HUES48 (cell line): ENCODE results near the gene IL12RB1.

Experiments
- H3K27ac ChIP-seq: one replicate; pipeline ENCODE4 v1.7.0; 2013; ENCODE audit warnings: low read depth, low read length, inconsistent platforms
- H3K27me3 ChIP-seq: 2 replicates; pipeline ENCODE4 v1.6.1; 2013; ENCODE audit warnings: mild to moderate bottlenecking, low read length; ENCODE audit not compliant: control insufficient read depth, insufficient read depth
- H3K36me3 ChIP-seq: 2 replicates; pipeline ENCODE4 v1.6.1; 2013; ENCODE audit warnings: low read length; ENCODE audit not compliant: control insufficient read depth, insufficient read depth
- H3K4me1 ChIP-seq: 2 replicates; pipeline ENCODE4 v1.6.1; 2013; ENCODE audit warnings: mild to moderate bottlenecking, low read length; ENCODE audit not compliant: control insufficient read depth, insufficient read depth
- H3K4me3 ChIP-seq: 2 replicates; pipeline ENCODE4 v1.5.1; 2013; ENCODE audit warnings: mild to moderate bottlenecking, low read depth, low read length
- H3K9ac ChIP-seq: 2 replicates; pipeline ENCODE4 v1.6.1; 2013; ENCODE audit warnings: mild to moderate bottlenecking, low read depth, low read length, moderate library complexity
- H3K9me3 ChIP-seq: 2 replicates; pipeline ENCODE4 v1.6.1; 2013; ENCODE audit warnings: low read length; ENCODE audit not compliant: control insufficient read depth, insufficient read depth

IL12RB1 gene

GRCh38 chr19:18121166-18121565 is 34.4 kb upstream of the IL12RB1 start:
- no peak overlapping the region for H3K9ac ChIP-seq
- no peaks in the 10 kb centered on the region for H3K27me3 ChIP-seq
- H3K4me1 ChIP-seq, result peaks cover 4% of the 10 kb centered on the region; the same call in 1 of the 2 replicates
- H3K27ac ChIP-seq, result no peak overlapping the region
- H3K9me3 ChIP-seq, result no peaks in the 10 kb centered on the region
- no peak overlapping the region for H3K4me3 ChIP-seq
- H3K36me3 ChIP-seq, result peaks cover 19% of the 10 kb centered on the region

DNA sequence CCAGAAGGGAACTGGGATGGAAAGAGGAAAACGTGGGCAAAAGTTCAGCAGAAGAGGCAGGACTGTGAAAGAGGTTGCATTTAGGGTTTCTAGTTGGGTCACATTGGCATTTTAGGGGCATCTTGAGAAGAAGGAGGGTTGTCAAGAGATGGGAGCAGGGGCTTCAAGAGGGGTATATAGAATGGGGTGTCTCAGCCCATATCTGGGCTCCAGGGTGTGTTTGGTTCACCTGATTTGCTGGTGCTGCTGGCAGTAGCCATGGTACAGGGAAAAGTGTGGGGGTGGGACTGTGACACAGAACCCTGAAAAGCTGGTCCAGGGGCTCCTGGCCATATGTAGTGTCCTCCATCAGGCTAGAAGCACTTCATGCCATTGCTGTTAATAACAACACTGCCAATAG is 33.4 kb upstream of the IL12RB1 start:
- Histone ChIP-seq H3K4me1 (peaks cover 4% of the 10 kb centered on the region; the same call in 1 of the 2 replicates), H3K36me3 (peaks cover 16% of the 10 kb centered on the region), H3K27me3 (no peaks in the 10 kb centered on the region), H3K27ac (no peak overlapping the region), H3K4me3 (no peak overlapping the region), H3K9ac (no peak overlapping the region), H3K9me3 (no peaks in the 10 kb centered on the region)

GRCh38 chr19:18119717-18120105 is 33.0 kb upstream of the IL12RB1 start:
- Histone ChIP-seq H3K36me3 (peaks cover 16% of the 10 kb centered on the region), H3K9ac (no peak overlapping the region), H3K4me1 (peaks cover 4% of the 10 kb centered on the region; the same call in 1 of the 2 replicates), H3K9me3 (no peaks in the 10 kb centered on the region), H3K27me3 (no peaks in the 10 kb centered on the region), H3K27ac (no peak overlapping the region), H3K4me3 (no peak overlapping the region)

DNA sequence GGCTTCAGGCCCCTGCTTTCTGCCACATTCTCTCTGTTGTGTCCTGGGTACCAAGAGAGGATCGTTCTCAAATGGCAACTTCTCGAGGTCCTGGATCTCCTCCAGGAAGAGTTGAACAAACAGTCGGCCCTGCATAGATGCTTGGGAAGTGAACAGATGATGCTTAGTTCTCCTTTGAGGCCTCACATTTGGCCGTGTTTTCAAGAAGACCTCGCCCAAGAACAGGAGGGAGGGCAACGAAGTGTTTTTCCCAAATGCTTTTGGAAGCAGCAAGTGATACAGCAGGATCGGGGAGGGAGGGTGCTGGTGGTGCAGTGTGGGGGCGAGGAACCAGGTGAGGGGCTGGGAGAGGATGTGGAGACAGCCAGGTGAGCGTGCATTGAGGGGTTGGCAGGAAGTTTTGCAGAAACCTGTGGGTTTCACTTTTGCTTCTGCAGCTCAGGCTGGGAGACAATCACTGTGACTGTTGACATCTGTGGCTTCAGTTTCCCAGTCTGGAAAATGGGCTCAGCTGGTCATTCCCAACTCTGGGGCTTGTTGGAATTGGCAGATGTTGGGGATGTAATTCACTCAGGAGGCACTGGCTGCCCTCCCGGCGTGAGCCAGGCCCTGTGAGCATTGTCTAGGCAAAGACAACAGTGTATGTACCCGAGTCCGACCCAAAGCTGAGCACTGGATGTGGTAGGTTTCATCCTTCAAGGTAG is 32.4 kb upstream of the IL12RB1 start:
- Histone ChIP-seq H3K4me1 (peaks cover 4% of the 10 kb centered on the region; the same call in 1 of the 2 replicates), H3K4me3 (no peak overlapping the region), H3K9ac (no peak overlapping the region), H3K9me3 (no peaks in the 10 kb centered on the region), H3K27ac (no peak overlapping the region), H3K27me3 (no peaks in the 10 kb centered on the region), H3K36me3 (peaks cover 11% of the 10 kb centered on the region)

DNA sequence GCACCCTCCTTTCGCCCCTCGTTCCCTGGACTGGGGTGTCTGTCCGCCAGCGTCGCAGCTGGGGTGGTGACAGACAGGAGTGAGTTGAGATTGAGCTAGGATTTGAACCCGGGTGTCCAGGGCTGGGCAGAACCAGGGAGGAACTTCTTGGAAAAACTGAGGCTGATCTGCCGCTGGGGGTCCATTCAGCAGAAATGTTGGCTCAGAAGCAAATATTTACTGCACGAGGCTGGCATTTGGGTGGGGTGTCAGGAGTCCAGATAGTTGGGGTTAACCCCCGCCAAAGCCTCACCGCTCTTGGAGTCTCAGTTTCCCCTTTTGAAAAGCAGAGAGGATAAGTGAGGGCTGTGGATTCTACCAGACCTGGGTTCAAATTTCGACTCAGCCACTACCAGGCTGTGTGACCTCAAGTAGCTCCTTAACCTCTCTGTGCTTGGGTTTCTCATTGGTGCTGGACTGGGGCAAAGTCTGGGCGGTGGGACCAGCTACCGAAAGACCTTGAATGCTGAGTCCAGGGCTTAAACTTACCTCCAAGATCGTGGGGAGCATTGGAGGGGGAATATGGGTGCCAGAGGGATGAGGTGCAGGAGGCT is 31.8 kb upstream of the IL12RB1 start:
- H3K4me1 ChIP-seq, result peaks cover 4% of the 10 kb centered on the region; the same call in 1 of the 2 replicates
- no peaks in the 10 kb centered on the region for H3K27me3 ChIP-seq
- H3K27ac ChIP-seq, result peak overlapping the region; percentile 55
- H3K9me3 ChIP-seq, result no peaks in the 10 kb centered on the region
- peak overlapping the region; percentile 91 for H3K4me3 ChIP-seq
- peak overlapping the region; percentile 85 for H3K9ac ChIP-seq
- H3K36me3 ChIP-seq, result peaks cover 8% of the 10 kb centered on the region

DNA sequence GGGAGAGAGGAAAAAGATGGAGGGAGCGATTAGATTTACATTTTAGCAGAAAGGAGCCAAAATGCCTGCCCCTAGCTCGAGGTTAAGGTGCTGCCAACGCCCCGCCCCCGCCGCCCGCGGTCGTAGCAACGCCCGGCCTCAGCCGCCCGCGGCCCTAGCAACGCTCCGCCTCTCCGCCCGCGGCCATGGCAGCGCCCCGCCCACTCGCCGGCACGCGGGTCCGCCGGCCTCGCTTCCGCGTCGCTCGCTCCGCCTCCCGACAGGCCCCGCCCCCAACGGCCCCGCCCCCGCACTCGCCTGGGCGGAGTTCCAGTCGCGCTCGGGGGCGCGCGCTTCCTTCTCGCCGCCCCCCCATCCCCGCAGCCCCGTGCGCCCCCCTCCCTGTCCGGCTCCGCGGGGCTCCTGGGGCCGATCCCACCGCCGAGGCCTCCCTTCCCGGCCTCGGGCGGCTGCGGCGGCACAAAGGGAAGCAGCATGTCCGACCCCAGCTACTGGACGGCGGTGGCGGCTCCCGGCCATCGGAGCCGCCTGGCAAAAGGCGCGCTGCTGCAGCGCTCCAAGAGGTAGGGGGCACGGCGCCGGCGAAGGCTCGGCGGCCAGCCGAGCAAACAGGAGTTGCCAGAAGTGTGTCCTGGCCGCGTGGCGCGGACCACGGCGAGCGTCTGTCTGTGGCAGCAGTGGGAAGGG is 31.1 kb upstream of the IL12RB1 start:
- H3K27ac ChIP-seq, result peak overlapping the region; percentile 55
- H3K4me1 ChIP-seq, result peaks cover 4% of the 10 kb centered on the region; the same call in 1 of the 2 replicates
- peak overlapping the region; percentile 91 for H3K4me3 ChIP-seq

DNA sequence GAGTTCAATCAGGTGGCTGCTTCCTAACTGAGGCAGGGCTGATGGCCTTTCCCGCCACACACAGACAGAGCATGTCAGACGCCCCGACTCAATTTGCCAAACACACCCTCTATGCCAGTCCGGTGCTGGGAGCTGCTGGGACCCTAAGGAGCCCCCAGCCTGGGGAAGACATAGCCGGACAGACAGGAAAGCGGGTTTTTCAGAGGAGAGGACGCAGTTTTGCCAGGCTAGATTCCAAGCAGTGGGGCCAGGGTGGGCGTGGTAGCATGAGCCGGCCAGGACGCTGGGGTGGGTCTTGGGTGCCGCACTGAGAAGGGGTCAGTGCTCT is 30.6 kb upstream of the IL12RB1 start:
- Histone ChIP-seq H3K27me3 (no peaks in the 10 kb centered on the region), H3K9ac (0 out of 2 replicates have a peak overlapping the region, but pooled peaks have one; percentile 60), H3K36me3 (no peaks in the 10 kb centered on the region), H3K9me3 (no peaks in the 10 kb centered on the region), H3K4me3 (peak overlapping the region; percentile 35), H3K4me1 (peaks cover 4% of the 10 kb centered on the region; the same call in 1 of the 2 replicates), H3K27ac (no peak overlapping the region)

More for the DNA sequence above, 31.1 kb upstream of the IL12RB1 start:
- Histone ChIP-seq H3K36me3 (peaks cover 4% of the 10 kb centered on the region), H3K9me3 (no peaks in the 10 kb centered on the region), H3K9ac (peak overlapping the region; percentile 85), H3K27me3 (no peaks in the 10 kb centered on the region)

DNA sequence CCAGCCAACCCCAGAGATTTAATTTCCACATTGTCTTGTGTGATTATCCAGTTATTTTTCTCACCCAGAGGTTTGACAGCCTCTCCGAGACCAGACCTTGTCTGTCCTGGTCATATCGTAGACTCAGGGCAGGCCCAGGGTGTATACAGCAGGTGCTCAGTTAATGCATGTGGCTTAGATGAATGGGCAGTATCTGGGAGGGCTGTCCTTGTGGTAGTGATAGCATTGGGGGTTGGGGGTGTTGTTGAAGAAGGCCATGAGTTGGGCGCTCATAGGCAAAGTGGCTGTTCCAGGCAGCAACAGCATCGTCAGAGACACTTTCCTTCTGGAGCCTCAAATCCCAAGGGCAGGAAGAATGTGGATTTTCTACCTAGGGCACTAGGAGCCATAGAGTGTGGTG is 27.7 kb upstream of the IL12RB1 start:
- H3K4me3 ChIP-seq, result no peak overlapping the region
- H3K27ac ChIP-seq, result no peak overlapping the region
- H3K9ac ChIP-seq, result no peak overlapping the region
- H3K27me3 ChIP-seq, result peaks cover 7% of the 10 kb centered on the region; the same call in 1 of the 2 replicates
- peaks cover 4% of the 10 kb centered on the region; the same call in 1 of the 2 replicates for H3K4me1 ChIP-seq
- no peaks in the 10 kb centered on the region for H3K9me3 ChIP-seq
- H3K36me3 ChIP-seq, result no peaks in the 10 kb centered on the region

DNA sequence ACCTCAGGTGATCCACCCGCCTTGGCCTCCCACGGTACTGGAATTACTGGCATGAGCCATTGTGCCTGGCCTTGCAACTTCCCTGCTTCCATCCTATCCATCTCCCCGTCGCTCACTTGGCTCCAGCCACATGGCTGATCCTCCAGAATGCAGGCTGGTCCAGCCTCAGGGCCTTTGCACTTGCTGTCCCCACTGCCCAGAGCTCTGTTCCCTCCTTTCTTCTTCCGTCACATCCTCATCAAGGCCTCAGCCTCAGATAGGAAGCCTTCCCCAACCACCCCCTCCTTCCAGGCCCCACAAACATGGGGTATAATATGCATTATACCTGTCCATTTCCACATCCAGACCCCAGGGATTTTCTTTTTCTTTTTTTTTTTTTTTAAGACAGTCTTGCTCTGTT is 27.1 kb upstream of the IL12RB1 start:
- no peak overlapping the region for H3K9ac ChIP-seq
- no peaks in the 10 kb centered on the region for H3K36me3 ChIP-seq
- H3K4me3 ChIP-seq, result no peak overlapping the region
- no peaks in the 10 kb centered on the region for H3K9me3 ChIP-seq
- peaks cover 6% of the 10 kb centered on the region; the same call in 1 of the 2 replicates for H3K4me1 ChIP-seq
- peaks cover 14% of the 10 kb centered on the region for H3K27me3 ChIP-seq
- H3K27ac ChIP-seq, result no peak overlapping the region

- peaks cover 20% of the 10 kb centered on the region for H3K27me3 ChIP-seq
- no peaks in the 10 kb centered on the region for H3K9me3 ChIP-seq
- H3K4me1 ChIP-seq, result peaks cover 6% of the 10 kb centered on the region; the same call in 1 of the 2 replicates
- H3K27ac ChIP-seq, result no peak overlapping the region
- no peaks in the 10 kb centered on the region for H3K36me3 ChIP-seq
- no peak overlapping the region for H3K9ac ChIP-seq
- no peak overlapping the region for H3K4me3 ChIP-seq
Observed at GRCh38 chr19:18112989-18113478, 26.3 kb upstream of the IL12RB1 start.
